ENCODE measurements around the gene MLNR. TPM values are rescaled to one million over a fixed set of nuclear protein-coding genes. Genes with fewer than 3 reads are reported as not detected.

MLNR gene
- total RNA-seq, 1 experiment from 2014 or later = not detected

- H3K36me3 ChIP-seq (replicated peaks; ENCODE audit: control insufficient read depth, insufficient read depth, low read length) = no peaks in the 10 kb centered on the region
- peak overlapping the region; percentile 40 for H3K4me3 ChIP-seq (ENCODE audit: insufficient read depth, low read depth, low read length)
- peaks cover 69% of the 10 kb centered on the region for H3K27me3 ChIP-seq (ENCODE audit: control insufficient read depth, insufficient read depth, low read length)
- DNase-seq = peak; percentile 32
Measured at GRCh38 chr13:49217962-49218492, 2.1 kb upstream of the MLNR start.

- Histone ChIP-seq H3K27me3 (ENCODE audit: control insufficient read depth, insufficient read depth, low read length) (peaks cover 72% of the 10 kb centered on the region), H3K36me3 (replicated peaks; ENCODE audit: control insufficient read depth, insufficient read depth, low read length) (no peaks in the 10 kb centered on the region), H3K4me3 (ENCODE audit: insufficient read depth, low read depth, low read length) (peak overlapping the region; percentile 40)
- DNase-seq = peak; percentile 65
Measured at GRCh38 chr13:49218493-49219051, 1.6 kb upstream of the MLNR start.

- DNase-seq = no peak
- H3K4me3 ChIP-seq (ENCODE audit: insufficient read depth, low read depth, low read length) = peak overlapping the region; percentile 42
- H3K27me3 ChIP-seq (ENCODE audit: control insufficient read depth, insufficient read depth, low read length) = peaks cover 76% of the 10 kb centered on the region
Measured at GRCh38 chr13:49219647-49220035, 497 bp upstream of the MLNR start.

GRCh38 chr13:49220856-49221589 lies 885 bp downstream of the MLNR start:
- Histone ChIP-seq H3K4me3 (ENCODE audit: insufficient read depth, low read depth, low read length) (peak overlapping the region; percentile 42), H3K27me3 (ENCODE audit: control insufficient read depth, insufficient read depth, low read length) (peaks cover 75% of the 10 kb centered on the region), H3K36me3 (replicated peaks; ENCODE audit: control insufficient read depth, insufficient read depth, low read length) (no peaks in the 10 kb centered on the region)
- peak; percentile 80 for DNase-seq

More at GRCh38 chr13:49219647-49220035, 497 bp upstream of the MLNR start:
- no peaks in the 10 kb centered on the region for H3K36me3 ChIP-seq (replicated peaks; ENCODE audit: control insufficient read depth, insufficient read depth, low read length)

GRCh38 chr13:49221590-49221965 lies 1.4 kb downstream of the MLNR start:
- DNase-seq = no peak
- no peaks in the 10 kb centered on the region for H3K36me3 ChIP-seq (replicated peaks; ENCODE audit: control insufficient read depth, insufficient read depth, low read length)
- H3K4me3 ChIP-seq (ENCODE audit: insufficient read depth, low read depth, low read length) = no peak overlapping the region
- peaks cover 70% of the 10 kb centered on the region for H3K27me3 ChIP-seq (ENCODE audit: control insufficient read depth, insufficient read depth, low read length)

- no peak for DNase-seq
- Histone ChIP-seq H3K27me3 (ENCODE audit: control insufficient read depth, insufficient read depth, low read length) (peaks cover 34% of the 10 kb centered on the region), H3K36me3 (replicated peaks; ENCODE audit: control insufficient read depth, insufficient read depth, low read length) (no peaks in the 10 kb centered on the region), H3K4me3 (ENCODE audit: insufficient read depth, low read depth, low read length) (no peak overlapping the region)
Measured at GRCh38 chr13:49225223-49226042, 5.3 kb downstream of the MLNR start.

GRCh38 chr13:49226613-49227012 lies 6.5 kb downstream of the MLNR start:
- DNase-seq = no peak
- peaks cover 22% of the 10 kb centered on the region for H3K27me3 ChIP-seq (ENCODE audit: control insufficient read depth, insufficient read depth, low read length)
- H3K4me3 ChIP-seq (ENCODE audit: insufficient read depth, low read depth, low read length) = no peak overlapping the region
- H3K36me3 ChIP-seq (replicated peaks; ENCODE audit: control insufficient read depth, insufficient read depth, low read length) = no peaks in the 10 kb centered on the region

GRCh38 chr13:49234741-49235140 lies 14.6 kb downstream of the MLNR start:
- no peak for DNase-seq
- Histone ChIP-seq H3K4me3 (ENCODE audit: insufficient read depth, low read depth, low read length) (no peak overlapping the region), H3K27me3 (ENCODE audit: control insufficient read depth, insufficient read depth, low read length) (no peaks in the 10 kb centered on the region), H3K36me3 (replicated peaks; ENCODE audit: control insufficient read depth, insufficient read depth, low read length) (no peaks in the 10 kb centered on the region)

GRCh38 chr13:49235856-49236431 lies 15.8 kb downstream of the MLNR start:
- H3K27me3 ChIP-seq (ENCODE audit: control insufficient read depth, insufficient read depth, low read length) = no peaks in the 10 kb centered on the region
- no peaks in the 10 kb centered on the region for H3K36me3 ChIP-seq (replicated peaks; ENCODE audit: control insufficient read depth, insufficient read depth, low read length)
- DNase-seq = no peak
- no peak overlapping the region for H3K4me3 ChIP-seq (ENCODE audit: insufficient read depth, low read depth, low read length)

- Histone ChIP-seq H3K36me3 (replicated peaks; ENCODE audit: control insufficient read depth, insufficient read depth, low read length) (no peaks in the 10 kb centered on the region), H3K27me3 (ENCODE audit: control insufficient read depth, insufficient read depth, low read length) (no peaks in the 10 kb centered on the region), H3K4me3 (ENCODE audit: insufficient read depth, low read depth, low read length) (no peak overlapping the region)
- DNase-seq = no peak
Measured at GRCh38 chr13:49238621-49239020, 18.5 kb downstream of the MLNR start.

- Histone ChIP-seq H3K4me3 (ENCODE audit: insufficient read depth, low read depth, low read length) (no peak overlapping the region), H3K27me3 (ENCODE audit: control insufficient read depth, insufficient read depth, low read length) (no peaks in the 10 kb centered on the region), H3K36me3 (replicated peaks; ENCODE audit: control insufficient read depth, insufficient read depth, low read length) (no peaks in the 10 kb centered on the region)
- peak; percentile 28 for DNase-seq
Measured at GRCh38 chr13:49240017-49240416, 19.9 kb downstream of the MLNR start.

- no peak for DNase-seq
- Histone ChIP-seq H3K4me3 (ENCODE audit: insufficient read depth, low read depth, low read length) (no peak overlapping the region), H3K27me3 (ENCODE audit: control insufficient read depth, insufficient read depth, low read length) (no peaks in the 10 kb centered on the region), H3K36me3 (replicated peaks; ENCODE audit: control insufficient read depth, insufficient read depth, low read length) (no peaks in the 10 kb centered on the region)
Measured at GRCh38 chr13:49241296-49241695, 21.2 kb downstream of the MLNR start.

- no peaks in the 10 kb centered on the region for H3K27me3 ChIP-seq (ENCODE audit: control insufficient read depth, insufficient read depth, low read length)
Measured at GRCh38 chr13:49245101-49245500, 25.0 kb downstream of the MLNR start.

GRCh38 chr13:49246850-49247642 lies 26.9 kb downstream of the MLNR start:
- H3K36me3 ChIP-seq (replicated peaks; ENCODE audit: control insufficient read depth, insufficient read depth, low read length) = no peaks in the 10 kb centered on the region
- no peak for DNase-seq
- no peaks in the 10 kb centered on the region for H3K27me3 ChIP-seq (ENCODE audit: control insufficient read depth, insufficient read depth, low read length)
- H3K4me3 ChIP-seq (ENCODE audit: insufficient read depth, low read depth, low read length) = peak overlapping the region; percentile 100

More at GRCh38 chr13:49245101-49245500, 25.0 kb downstream of the MLNR start:
- DNase-seq = no peak
- Histone ChIP-seq H3K4me3 (ENCODE audit: insufficient read depth, low read depth, low read length) (no peak overlapping the region), H3K36me3 (replicated peaks; ENCODE audit: control insufficient read depth, insufficient read depth, low read length) (no peaks in the 10 kb centered on the region)

Data from H7 (cell line).